ENCODE measurements around the gene KIAA1328. TPM values are rescaled to one million over a fixed set of nuclear protein-coding genes. Genes with fewer than 3 reads are reported as not detected.

The KIAA1328 gene
- total RNA-seq, result 10 to 100 TPM; 15.4 to 51.2 (median 18.8) TPM

GRCh38 chr18:36828630-36829361 lies at the start of gene KIAA1328, which contains the start of gene TPGS2:
KIAA1328 (plus strand) TSS chr18:36829127; CDS start chr18:36829139, 12 bp downstream.
TPGS2 (minus strand) TSS chr18:36829002; CDS start chr18:36828767, 235 bp downstream.
- Histone ChIP-seq H3K27ac (peak within 1 kb of the TSS; percentile 79 to 84 (median 81)), H3K9me3 (no peaks in the 10 kb centered on the region), H3K36me3 (no peaks in the 10 kb centered on the region), H3K4me1 (peaks cover 0 to 18% (median 0%) of the 10 kb centered on the region in 4 donors), H3K27me3 (no peaks in the 10 kb centered on the region), H3K4me3 (peak within 1 kb of the TSS; percentile 72 to 90 (median 80))
- DNase-seq, result peak; percentile 79 to 93 (median 93)
- TF ChIP-seq, protein P1, sequence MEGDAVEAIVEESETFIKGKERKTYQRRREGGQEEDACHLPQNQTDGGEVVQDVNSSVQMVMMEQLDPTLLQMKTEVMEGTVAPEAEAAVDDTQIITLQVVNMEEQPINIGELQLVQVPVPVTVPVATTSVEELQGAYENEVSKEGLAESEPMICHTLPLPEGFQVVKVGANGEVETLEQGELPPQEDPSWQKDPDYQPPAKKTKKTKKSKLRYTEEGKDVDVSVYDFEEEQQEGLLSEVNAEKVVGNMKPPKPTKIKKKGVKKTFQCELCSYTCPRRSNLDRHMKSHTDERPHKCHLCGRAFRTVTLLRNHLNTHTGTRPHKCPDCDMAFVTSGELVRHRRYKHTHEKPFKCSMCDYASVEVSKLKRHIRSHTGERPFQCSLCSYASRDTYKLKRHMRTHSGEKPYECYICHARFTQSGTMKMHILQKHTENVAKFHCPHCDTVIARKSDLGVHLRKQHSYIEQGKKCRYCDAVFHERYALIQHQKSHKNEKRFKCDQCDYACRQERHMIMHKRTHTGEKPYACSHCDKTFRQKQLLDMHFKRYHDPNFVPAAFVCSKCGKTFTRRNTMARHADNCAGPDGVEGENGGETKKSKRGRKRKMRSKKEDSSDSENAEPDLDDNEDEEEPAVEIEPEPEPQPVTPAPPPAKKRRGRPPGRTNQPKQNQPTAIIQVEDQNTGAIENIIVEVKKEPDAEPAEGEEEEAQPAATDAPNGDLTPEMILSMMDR (IDR thresholded peaks at IDR 0.05), result peak in 5 of 6 experiments; percentile 18 to 51 (median 36)
- peak; percentile 36 to 37 for TF ChIP-seq POLR2A (IDR thresholded peaks at IDR 0.05)

GRCh38 chr18:36780748-36781147 lies 48.2 kb upstream of the KIAA1328 start:
- TF ChIP-seq POLR2A (IDR thresholded peaks at IDR 0.05), result no peak
- TF ChIP-seq, protein P1 (IDR thresholded peaks at IDR 0.05), result no peak
- no peak overlapping the region for H3K27ac ChIP-seq
- H3K4me1 ChIP-seq, result no peaks in the 10 kb centered on the region
- no peaks in the 10 kb centered on the region for H3K36me3 ChIP-seq
- no peaks in the 10 kb centered on the region for H3K27me3 ChIP-seq
- no peak for DNase-seq
- H3K4me3 ChIP-seq, result no peak overlapping the region
- no peaks in the 10 kb centered on the region for H3K9me3 ChIP-seq

DNA sequence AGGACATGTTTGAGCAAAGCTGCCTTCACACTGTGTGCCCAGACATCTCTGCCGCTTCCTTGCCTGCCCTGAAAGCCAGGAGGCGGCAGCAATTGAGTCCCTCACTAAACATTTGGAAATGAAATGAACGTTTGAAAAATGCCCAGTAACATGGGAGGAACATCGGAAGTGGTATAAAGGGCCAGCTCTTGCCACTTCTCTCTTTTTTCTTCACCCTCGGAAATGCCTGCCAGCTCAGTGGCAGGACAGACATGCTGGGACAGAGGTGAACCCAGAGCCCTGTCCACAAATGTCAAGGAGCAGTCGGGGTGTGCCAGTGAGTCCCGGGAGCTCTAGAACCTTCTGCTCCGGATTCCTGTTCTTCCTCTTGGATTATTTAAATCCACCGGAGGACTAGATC lies 46.2 kb upstream of the KIAA1328 start:
- no peak for TF ChIP-seq POLR2A (IDR thresholded peaks at IDR 0.05)
- TF ChIP-seq, protein P1 (IDR thresholded peaks at IDR 0.05), result no peak
- H3K9me3 ChIP-seq, result no peaks in the 10 kb centered on the region
- H3K4me1 ChIP-seq, result no peaks in the 10 kb centered on the region
- H3K27me3 ChIP-seq, result no peaks in the 10 kb centered on the region
- no peak overlapping the region for H3K27ac ChIP-seq
- DNase-seq, result no peak
- no peaks in the 10 kb centered on the region for H3K36me3 ChIP-seq
- no peak overlapping the region for H3K4me3 ChIP-seq

- Histone ChIP-seq H3K36me3 (no peaks in the 10 kb centered on the region), H3K4me1 (no peaks in the 10 kb centered on the region), H3K4me3 (no peak overlapping the region), H3K27ac (no peak overlapping the region), H3K27me3 (no peaks in the 10 kb centered on the region), H3K9me3 (no peaks in the 10 kb centered on the region)
- no peak for DNase-seq
- TF ChIP-seq POLR2A (IDR thresholded peaks at IDR 0.05), result no peak
- TF ChIP-seq, protein P1 (IDR thresholded peaks at IDR 0.05), result no peak
Observed at GRCh38 chr18:36783792-36784191, 45.1 kb upstream of the KIAA1328 start.

DNA sequence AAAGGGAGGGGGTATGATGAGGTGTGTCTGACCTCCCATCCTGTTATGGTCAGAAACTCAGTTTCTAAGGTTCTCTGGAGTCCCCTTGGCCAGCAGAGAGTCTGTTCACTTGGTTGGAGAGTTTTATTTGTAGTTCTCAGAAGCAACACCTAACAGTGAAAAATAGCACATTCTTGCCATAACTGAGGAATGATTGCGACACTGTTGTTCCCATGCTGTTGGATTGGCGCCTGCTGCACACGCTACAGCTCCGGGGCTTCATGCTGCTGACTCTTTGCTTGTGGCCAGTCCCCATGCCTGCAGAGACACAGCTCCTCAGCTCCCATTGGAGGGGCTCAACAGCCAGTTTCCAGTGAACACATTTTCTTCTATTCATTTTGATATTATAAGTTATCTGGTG lies 42.2 kb upstream of the KIAA1328 start:
- TF ChIP-seq, protein P1 (IDR thresholded peaks at IDR 0.05), result no peak
- no peak for TF ChIP-seq POLR2A (IDR thresholded peaks at IDR 0.05)
- H3K36me3 ChIP-seq, result peaks cover 0 to 10% (median 0%) of the 10 kb centered on the region in 3 donors
- DNase-seq, result no peak
- no peaks in the 10 kb centered on the region for H3K27me3 ChIP-seq
- H3K4me3 ChIP-seq, result no peak overlapping the region
- H3K27ac ChIP-seq, result no peak overlapping the region
- no peaks in the 10 kb centered on the region for H3K9me3 ChIP-seq
- H3K4me1 ChIP-seq, result no peaks in the 10 kb centered on the region

Data from Peyer's patch (tissue), 4 donors.